Measurements from ENCODE around the gene SLC10A7. TPM values are rescaled to one million over a fixed set of nuclear protein-coding genes. Genes with fewer than 3 reads are reported as not detected.

The SLC10A7 gene
- total and polyA plus RNA-seq, 2 of the 13 experiments (the other 11 are each of a cell fraction or from before 2014, with no cell fraction given), result 18.5 to 18.8 TPM

DNA sequence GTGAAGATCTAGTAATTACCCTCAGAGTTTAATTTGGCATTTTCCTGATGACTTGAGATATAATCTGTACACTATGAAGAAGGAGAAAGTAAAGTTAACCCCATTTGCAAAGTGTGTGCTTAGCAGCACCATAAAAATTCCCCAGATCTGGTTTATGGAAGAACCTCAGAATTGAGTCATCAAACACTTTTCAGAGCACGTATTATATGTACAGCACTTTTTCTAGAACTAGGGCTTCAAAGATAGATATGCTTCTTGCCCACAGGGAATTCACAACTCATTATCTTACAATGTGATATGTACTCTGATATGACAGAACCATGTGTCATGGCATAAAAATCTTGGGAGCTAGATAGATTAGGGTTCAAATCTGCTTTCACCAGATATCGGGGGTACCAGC lies 150.9 kb downstream of the SLC10A7 start:
- WGBS (ENCODE audit: low lambda C conversion rate), result 100% methylated on average over 2 of the region's 2 CpGs
- H3K36me3 ChIP-seq (replicated peaks in 1 of 2; ENCODE audit: control insufficient read depth in 1 of 2, insufficient read depth in 2 of 2, low read length in 2 of 2), result no peaks in the 10 kb centered on the region
- H3K9me3 ChIP-seq (ENCODE audit: low read length), result no peaks in the 10 kb centered on the region
- H3K4me3 ChIP-seq (replicated peaks in 1 of 3; ENCODE audit: insufficient read depth in 1 of 3, low read depth in 2 of 3, low read length in 3 of 3), result no peak overlapping the region
- ChIA-PET POLR2A (no interaction called here), CTCF (ENCODE audit: low intra/inter-chr PET ratio, low total read pairs) (no interaction called here)
- ATAC-seq (no peak), DNase-seq (ENCODE audit: low spot score) (no peak), FAIRE-seq (no peak)
- H3K27me3 ChIP-seq (ENCODE audit: control insufficient read depth in 1 of 2, insufficient read depth in 2 of 2, low read length in 2 of 2), result no peaks in the 10 kb centered on the region
- H3K79me2 ChIP-seq (ENCODE audit: insufficient read depth, low read length), result no peaks in the 10 kb centered on the region
- H2AFZ ChIP-seq (ENCODE audit: low read length), result no peak overlapping the region
- no TSS peak for BruUV-seq (replicated peaks)
- H3K4me2 ChIP-seq (ENCODE audit: low read depth, low read length), result no peak overlapping the region
- no peaks in the 10 kb centered on the region for H4K20me1 ChIP-seq (ENCODE audit: insufficient read depth, low read length)
- no peaks in the 10 kb centered on the region for H3K4me1 ChIP-seq (ENCODE audit: insufficient read depth, low read length)
- in situ Hi-C loops (cut with HindIII; ENCODE audit: extremely low pct_ligation_motif_present, low pct_unique_long_range_greater_than_20kb) (no loop called here), intact Hi-C loops (cut with micrococcal nuclease; ENCODE audit: unreplicated experiment) (no loop called here)
- no peak overlapping the region for H3K27ac ChIP-seq (ENCODE audit: extremely low read length, insufficient read depth, low read length)
- H3K9ac ChIP-seq (ENCODE audit: insufficient read depth, low read depth, low read length), result no peak overlapping the region
- TF ChIP-seq, protein P1, sequence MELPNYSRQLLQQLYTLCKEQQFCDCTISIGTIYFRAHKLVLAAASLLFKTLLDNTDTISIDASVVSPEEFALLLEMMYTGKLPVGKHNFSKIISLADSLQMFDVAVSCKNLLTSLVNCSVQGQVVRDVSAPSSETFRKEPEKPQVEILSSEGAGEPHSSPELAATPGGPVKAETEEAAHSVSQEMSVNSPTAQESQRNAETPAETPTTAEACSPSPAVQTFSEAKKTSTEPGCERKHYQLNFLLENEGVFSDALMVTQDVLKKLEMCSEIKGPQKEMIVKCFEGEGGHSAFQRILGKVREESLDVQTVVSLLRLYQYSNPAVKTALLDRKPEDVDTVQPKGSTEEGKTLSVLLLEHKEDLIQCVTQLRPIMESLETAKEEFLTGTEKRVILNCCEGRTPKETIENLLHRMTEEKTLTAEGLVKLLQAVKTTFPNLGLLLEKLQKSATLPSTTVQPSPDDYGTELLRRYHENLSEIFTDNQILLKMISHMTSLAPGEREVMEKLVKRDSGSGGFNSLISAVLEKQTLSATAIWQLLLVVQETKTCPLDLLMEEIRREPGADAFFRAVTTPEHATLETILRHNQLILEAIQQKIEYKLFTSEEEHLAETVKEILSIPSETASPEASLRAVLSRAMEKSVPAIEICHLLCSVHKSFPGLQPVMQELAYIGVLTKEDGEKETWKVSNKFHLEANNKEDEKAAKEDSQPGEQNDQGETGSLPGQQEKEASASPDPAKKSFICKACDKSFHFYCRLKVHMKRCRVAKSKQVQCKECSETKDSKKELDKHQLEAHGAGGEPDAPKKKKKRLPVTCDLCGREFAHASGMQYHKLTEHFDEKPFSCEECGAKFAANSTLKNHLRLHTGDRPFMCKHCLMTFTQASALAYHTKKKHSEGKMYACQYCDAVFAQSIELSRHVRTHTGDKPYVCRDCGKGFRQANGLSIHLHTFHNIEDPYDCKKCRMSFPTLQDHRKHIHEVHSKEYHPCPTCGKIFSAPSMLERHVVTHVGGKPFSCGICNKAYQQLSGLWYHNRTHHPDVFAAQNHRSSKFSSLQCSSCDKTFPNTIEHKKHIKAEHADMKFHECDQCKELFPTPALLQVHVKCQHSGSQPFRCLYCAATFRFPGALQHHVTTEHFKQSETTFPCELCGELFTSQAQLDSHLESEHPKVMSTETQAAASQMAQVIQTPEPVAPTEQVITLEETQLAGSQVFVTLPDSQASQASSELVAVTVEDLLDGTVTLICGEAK (IDR thresholded peaks at IDR 0.05), result no peak
- TF ChIP-seq, protein P1 (CRISPR knock-in tag; IDR thresholded peaks at IDR 0.05), result no peak
- TF ChIP-seq ZNF432 (CRISPR knock-in tag; IDR thresholded peaks at IDR 0.05; ENCODE audit: borderline replicate concordance), result no peak
- no peak for TF ChIP-seq ZNF253 (CRISPR knock-in tag; IDR thresholded peaks at IDR 0.05; ENCODE audit: borderline replicate concordance)
- TF ChIP-seq, protein P2, sequence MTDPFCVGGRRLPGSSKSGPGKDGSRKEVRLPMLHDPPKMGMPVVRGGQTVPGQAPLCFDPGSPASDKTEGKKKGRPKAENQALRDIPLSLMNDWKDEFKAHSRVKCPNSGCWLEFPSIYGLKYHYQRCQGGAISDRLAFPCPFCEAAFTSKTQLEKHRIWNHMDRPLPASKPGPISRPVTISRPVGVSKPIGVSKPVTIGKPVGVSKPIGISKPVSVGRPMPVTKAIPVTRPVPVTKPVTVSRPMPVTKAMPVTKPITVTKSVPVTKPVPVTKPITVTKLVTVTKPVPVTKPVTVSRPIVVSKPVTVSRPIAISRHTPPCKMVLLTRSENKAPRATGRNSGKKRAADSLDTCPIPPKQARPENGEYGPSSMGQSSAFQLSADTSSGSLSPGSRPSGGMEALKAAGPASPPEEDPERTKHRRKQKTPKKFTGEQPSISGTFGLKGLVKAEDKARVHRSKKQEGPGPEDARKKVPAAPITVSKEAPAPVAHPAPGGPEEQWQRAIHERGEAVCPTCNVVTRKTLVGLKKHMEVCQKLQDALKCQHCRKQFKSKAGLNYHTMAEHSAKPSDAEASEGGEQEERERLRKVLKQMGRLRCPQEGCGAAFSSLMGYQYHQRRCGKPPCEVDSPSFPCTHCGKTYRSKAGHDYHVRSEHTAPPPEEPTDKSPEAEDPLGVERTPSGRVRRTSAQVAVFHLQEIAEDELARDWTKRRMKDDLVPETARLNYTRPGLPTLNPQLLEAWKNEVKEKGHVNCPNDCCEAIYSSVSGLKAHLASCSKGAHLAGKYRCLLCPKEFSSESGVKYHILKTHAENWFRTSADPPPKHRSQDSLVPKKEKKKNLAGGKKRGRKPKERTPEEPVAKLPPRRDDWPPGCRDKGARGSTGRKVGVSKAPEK (CRISPR knock-in tag; IDR thresholded peaks at IDR 0.05; ENCODE audit: borderline replicate concordance), result no peak
- TF ChIP-seq, protein P3, sequence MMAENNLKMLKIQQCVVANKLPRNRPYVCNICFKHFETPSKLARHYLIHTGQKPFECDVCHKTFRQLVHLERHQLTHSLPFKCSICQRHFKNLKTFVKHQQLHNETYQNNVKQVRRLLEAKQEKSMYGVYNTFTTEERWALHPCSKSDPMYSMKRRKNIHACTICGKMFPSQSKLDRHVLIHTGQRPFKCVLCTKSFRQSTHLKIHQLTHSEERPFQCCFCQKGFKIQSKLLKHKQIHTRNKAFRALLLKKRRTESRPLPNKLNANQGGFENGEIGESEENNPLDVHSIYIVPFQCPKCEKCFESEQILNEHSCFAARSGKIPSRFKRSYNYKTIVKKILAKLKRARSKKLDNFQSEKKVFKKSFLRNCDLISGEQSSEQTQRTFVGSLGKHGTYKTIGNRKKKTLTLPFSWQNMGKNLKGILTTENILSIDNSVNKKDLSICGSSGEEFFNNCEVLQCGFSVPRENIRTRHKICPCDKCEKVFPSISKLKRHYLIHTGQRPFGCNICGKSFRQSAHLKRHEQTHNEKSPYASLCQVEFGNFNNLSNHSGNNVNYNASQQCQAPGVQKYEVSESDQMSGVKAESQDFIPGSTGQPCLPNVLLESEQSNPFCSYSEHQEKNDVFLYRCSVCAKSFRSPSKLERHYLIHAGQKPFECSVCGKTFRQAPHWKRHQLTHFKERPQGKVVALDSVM (CRISPR knock-in tag; IDR thresholded peaks at IDR 0.05), result no peak
- no peak for TF ChIP-seq U2AF2 (IDR thresholded peaks at IDR 0.05; ENCODE audit: low read depth, low read length)
- TF ChIP-seq REPIN1 (CRISPR knock-in tag; IDR thresholded peaks at IDR 0.05; ENCODE audit: borderline replicate concordance, low read depth), result no peak
- TF ChIP-seq ZNF850 (CRISPR knock-in tag; conservative IDR thresholded peaks at IDR 0.05), result no peak
- no peak for TF ChIP-seq ZFX (CRISPR knock-in tag; IDR thresholded peaks at IDR 0.05; ENCODE audit: low read depth)
- no peak for TF ChIP-seq ZNF274 (CRISPR knock-in tag; IDR thresholded peaks at IDR 0.05)

Data from HepG2 (cell line).